ENCODE measurements around the gene PPP1R16B.

PPP1R16B gene

GRCh38 chr20:38880952-38881735, 75.6 kb downstream of the PPP1R16B start:
- DNase-seq: no peak

GRCh38 chr20:38881806-38882440, 76.4 kb downstream of the PPP1R16B start:
- DNase-seq: no peak

GRCh38 chr20:38882600-38882999, 77.1 kb downstream of the PPP1R16B start:
- no peak for DNase-seq

GRCh38 chr20:38883081-38883980, 77.8 kb downstream of the PPP1R16B start:
- no peak for DNase-seq

- no peak for DNase-seq
These were observed 78.7 kb downstream of the PPP1R16B start for GRCh38 chr20:38883981-38884733.

- no peak for DNase-seq
These were observed 79.9 kb downstream of the PPP1R16B start for GRCh38 chr20:38885357-38885756.

- no peak for DNase-seq
These were observed 82.7 kb downstream of the PPP1R16B start for GRCh38 chr20:38888059-38888831.

- no peak for DNase-seq
These were observed 83.6 kb downstream of the PPP1R16B start for GRCh38 chr20:38889050-38889449.

GRCh38 chr20:38889792-38890496, 84.4 kb downstream of the PPP1R16B start:
- no peak for DNase-seq

- DNase-seq: no peak
These were observed 85.0 kb downstream of the PPP1R16B start for GRCh38 chr20:38890497-38890818.

GRCh38 chr20:38892091-38892981, 86.8 kb downstream of the PPP1R16B start:
- no peak for DNase-seq

GRCh38 chr20:38893056-38893564, 87.6 kb downstream of the PPP1R16B start:
- no peak for DNase-seq

- DNase-seq: no peak
These were observed 88.1 kb downstream of the PPP1R16B start for GRCh38 chr20:38893565-38894090.

- no peak for DNase-seq
These were observed 88.8 kb downstream of the PPP1R16B start for GRCh38 chr20:38894091-38894847.

GRCh38 chr20:38895098-38895949, 89.8 kb downstream of the PPP1R16B start:
- DNase-seq: no peak

GRCh38 chr20:38896009-38896594, 90.6 kb downstream of the PPP1R16B start:
- DNase-seq: no peak

- DNase-seq: no peak
These were observed 91.8 kb downstream of the PPP1R16B start for GRCh38 chr20:38897267-38897666.

- DNase-seq: no peak
These were observed 95.1 kb downstream of the PPP1R16B start for GRCh38 chr20:38900606-38901005.

Data from NCI-H1436 treated with DMSO at 0.1 percent for 48 hours (cell line).